ENCODE measurements around the gene IRX6.

Gene IRX6

GRCh38 chr16:55323637-55324271 is at the start of gene IRX6:
Gene IRX6, plus strand, starts transcription at chr16:55324203. Its CDS starts 889 bp downstream, at chr16:55325092.
- DNase-seq = peak in 2 of 56 donors; percentile 16 to 27

GRCh38 chr16:55274391-55274790 is 49.6 kb upstream of the IRX6 start:
- no peak for DNase-seq

GRCh38 chr16:55275167-55275566 is 48.8 kb upstream of the IRX6 start:
- DNase-seq = no peak

- DNase-seq = no peak
Observed at GRCh38 chr16:55275869-55276268, 48.1 kb upstream of the IRX6 start.

GRCh38 chr16:55277536-55277935 is 46.5 kb upstream of the IRX6 start:
- no peak for DNase-seq

- DNase-seq = no peak
Observed at GRCh38 chr16:55279598-55279997, 44.4 kb upstream of the IRX6 start.

GRCh38 chr16:55280587-55280986 is 43.4 kb upstream of the IRX6 start:
- DNase-seq = no peak

GRCh38 chr16:55282441-55282840 is 41.6 kb upstream of the IRX6 start:
- DNase-seq = no peak

- DNase-seq = no peak
Observed at GRCh38 chr16:55283812-55284717, 39.9 kb upstream of the IRX6 start.

- DNase-seq = no peak
Observed at GRCh38 chr16:55284718-55285099, 39.3 kb upstream of the IRX6 start.

- DNase-seq = no peak
Observed at GRCh38 chr16:55285586-55285985, 38.4 kb upstream of the IRX6 start.

GRCh38 chr16:55289353-55289752 is 34.6 kb upstream of the IRX6 start:
- no peak for DNase-seq

- DNase-seq = no peak
Observed at GRCh38 chr16:55291847-55292246, 32.2 kb upstream of the IRX6 start.

- no peak for DNase-seq
Observed at GRCh38 chr16:55292491-55292890, 31.5 kb upstream of the IRX6 start.

GRCh38 chr16:55294129-55294528 is 29.9 kb upstream of the IRX6 start:
- no peak for DNase-seq

GRCh38 chr16:55294931-55295342 is 29.1 kb upstream of the IRX6 start:
- DNase-seq = no peak

- DNase-seq = no peak
Observed at GRCh38 chr16:55297062-55297909, 26.7 kb upstream of the IRX6 start.

GRCh38 chr16:55297910-55298479 is 26.0 kb upstream of the IRX6 start:
- DNase-seq = no peak

- DNase-seq = no peak
Observed at GRCh38 chr16:55301385-55302008, 22.5 kb upstream of the IRX6 start.

GRCh38 chr16:55302635-55303034 is 21.4 kb upstream of the IRX6 start:
- DNase-seq = no peak

GRCh38 chr16:55308973-55309372 is 15.0 kb upstream of the IRX6 start:
- DNase-seq = no peak

Data from amygdala (tissue), 56 donors.